Testis (tissue), 3 donors: ENCODE data around the gene SPACDR. TPM values are rescaled to one million over a fixed set of nuclear protein-coding genes. Genes with fewer than 3 reads are reported as not detected.
"Not testable (repeated sequence)": the region's sequence is repeated elsewhere in the genome, so short reads cannot be mapped to it uniquely, and the experiment has no call there.

Source experiments
- DNase-seq: peaks from one replicate; pipeline ENCODE4 v3.0.0-alpha.2; 2019
- H3K27ac ChIP-seq, 2 donors: fragments of 200-600 bp; sonication (generic); one replicate each; pipeline ENCODE4 v1.5.1; 2019
- H3K27me3 ChIP-seq: fragments of 200-600 bp; sonication (generic); one replicate; pipeline ENCODE4 v1.5.1; 2019
- H3K36me3 ChIP-seq: fragments of 200-600 bp; sonication (generic); one replicate; pipeline ENCODE4 v1.5.1; 2017; ENCODE audit warnings: low read depth; ENCODE audit errors: missing control alignments
- H3K4me1 ChIP-seq: fragments of 200-600 bp; sonication (generic); one replicate; pipeline ENCODE4 v1.5.1; 2019
- H3K4me3 ChIP-seq, 2 donors: fragments of 200-600 bp; sonication (generic); one replicate each; pipeline ENCODE4 v1.5.1; 2017 to 2019
- H3K9me3 ChIP-seq: fragments of 200-600 bp; sonication (generic); one replicate; pipeline ENCODE4 v1.5.1; 2017
- CTCF ChIP-seq, 3 experiments: fragments of 450-650 bp in 2 of 3; fragments of 200-600 bp in 1 of 3; sonication (generic) in 1 of 3; IDR thresholded peaks; one replicate each; pipeline ENCODE4 v1.5.1; 2016 to 2019; ENCODE audit warnings: antibody characterized with exemption in 3 of 3, mild to moderate bottlenecking in 2 of 3, moderate library complexity in 1 of 3
- POLR2A ChIP-seq: fragments of 450-650 bp; IDR thresholded peaks from one replicate; pipeline ENCODE4 v1.6.1; 2017; ENCODE audit warnings: antibody characterized with exemption, mild to moderate bottlenecking, moderate library complexity
- WGBS, 2 donors: methylation state at CpG; one replicate each; pipeline ENCODE4 v1.1.5; 2018; 5-methylcytosine and 5-hydroxymethylcytosine counted together
- intact Hi-C: fragments of 100-400 bp; cut with DNase I; formaldehyde crosslinking; loops from one replicate; pipeline ENCODE4 v1.15.1; 2023; ENCODE audit warnings: low total_unique reads
- polyA plus RNA-seq: library from polyadenylated mRNA; stranded (reverse); fragments of 350-450 nt; fragmentation: Illumina TruSeq; extraction: RNeasy Lipid Tissue Mini Kit (QIAGEN cat#74804); gene quantifications from one replicate; pipeline ENCODE4 v1.2.3, GENCODE V29; 2014; ENCODE audit warnings: low read depth, low replicate concordance; ENCODE audit not compliant: insufficient read depth
- total RNA-seq, 2 donors: library from RNA; depleted of rRNA; stranded (reverse); fragments of >200 nt; gene quantifications; one replicate each; pipeline ENCODE4 v1.2.3, GENCODE V29; 2016

SPACDR gene
- total and polyA plus RNA-seq, 3 donors from 2014 or later, result 34.0 to 84.9 (median 45.8) TPM

GRCh38 chr7:100455206-100455605 is 8.9 kb downstream of the SPACDR start:
- Histone ChIP-seq H3K27me3 (no peaks in the 10 kb centered on the region), H3K27ac (no peak overlapping the region), H3K4me1 (no peaks in the 10 kb centered on the region), H3K4me3 (no peak overlapping the region), H3K9me3 (no peaks in the 10 kb centered on the region), H3K36me3 (no peaks in the 10 kb centered on the region)
- no peak for TF ChIP-seq CTCF (IDR thresholded peaks at IDR 0.05)
- TF ChIP-seq POLR2A, result no peak
- intact Hi-C loops, result no loop called here
- 92 to 96% methylated on average over 3 of the region's 3 CpGs for WGBS, 2 donors
- no peak for DNase-seq

GRCh38 chr7:100453854-100454253 is 10.2 kb downstream of the SPACDR start:
- H3K27ac ChIP-seq, intact Hi-C loops, H3K36me3 ChIP-seq, H3K4me1 ChIP-seq, DNase-seq, H3K27me3 ChIP-seq, H3K4me3 ChIP-seq, H3K9me3 ChIP-seq: not testable (repeated sequence)
- 91 to 94% methylated on average over 8 of the region's 8 CpGs for WGBS, 2 donors

GRCh38 chr7:100452513-100452912 is 11.5 kb downstream of the SPACDR start:
- H3K27me3 ChIP-seq, result no peaks in the 10 kb centered on the region
- 89 to 96% methylated on average over 3 of the region's 3 CpGs for WGBS, 2 donors
- no peak overlapping the region for H3K4me3 ChIP-seq
- H3K27ac ChIP-seq, result no peak overlapping the region
- H3K36me3 ChIP-seq, result no peaks in the 10 kb centered on the region
- TF ChIP-seq POLR2A, result no peak
- no peak for TF ChIP-seq CTCF (IDR thresholded peaks at IDR 0.05)
- intact Hi-C loops, result no loop called here
- DNase-seq, result no peak
- H3K9me3 ChIP-seq, result no peaks in the 10 kb centered on the region
- H3K4me1 ChIP-seq, result no peaks in the 10 kb centered on the region

- Histone ChIP-seq H3K4me3 (no peak overlapping the region), H3K36me3 (no peaks in the 10 kb centered on the region), H3K27ac (no peak overlapping the region), H3K27me3 (no peaks in the 10 kb centered on the region), H3K9me3 (no peaks in the 10 kb centered on the region), H3K4me1 (peaks cover 4% of the 10 kb centered on the region)
- DNase-seq, result no peak
- intact Hi-C loops, result no loop called here
- TF ChIP-seq POLR2A (no peak), CTCF (IDR thresholded peaks at IDR 0.05) (no peak)
- WGBS, 2 donors, result 88% methylated on average over 13 of the region's 13 CpGs
These were observed 14.8 kb downstream of the SPACDR start for GRCh38 chr7:100449190-100449795.

GRCh38 chr7:100447363-100447762 is 16.7 kb downstream of the SPACDR start:
- H3K9me3 ChIP-seq, H3K27ac ChIP-seq, DNase-seq, H3K4me3 ChIP-seq, H3K4me1 ChIP-seq, H3K27me3 ChIP-seq, H3K36me3 ChIP-seq, intact Hi-C loops: not testable (repeated sequence)
- WGBS, 2 donors, result 93 to 94% methylated on average over 8 of the region's 8 CpGs

GRCh38 chr7:100446040-100446439 is 18.0 kb downstream of the SPACDR start:
- H3K27ac ChIP-seq, result no peak overlapping the region

More at GRCh38 chr7:100446040-100446439, 18.0 kb downstream of the SPACDR start:
- Histone ChIP-seq H3K4me3 (no peak overlapping the region), H3K27me3 (no peaks in the 10 kb centered on the region), H3K36me3 (no peaks in the 10 kb centered on the region), H3K4me1 (peaks cover 5% of the 10 kb centered on the region), H3K9me3 (no peaks in the 10 kb centered on the region)
- intact Hi-C loops, result no loop called here
- TF ChIP-seq POLR2A (no peak), CTCF (IDR thresholded peaks at IDR 0.05) (no peak)
- 73 to 86% methylated on average over 2 of the region's 2 CpGs for WGBS, 2 donors
- no peak for DNase-seq
